ENCODE results near the gene CELF4.

CELF4 gene

DNA sequence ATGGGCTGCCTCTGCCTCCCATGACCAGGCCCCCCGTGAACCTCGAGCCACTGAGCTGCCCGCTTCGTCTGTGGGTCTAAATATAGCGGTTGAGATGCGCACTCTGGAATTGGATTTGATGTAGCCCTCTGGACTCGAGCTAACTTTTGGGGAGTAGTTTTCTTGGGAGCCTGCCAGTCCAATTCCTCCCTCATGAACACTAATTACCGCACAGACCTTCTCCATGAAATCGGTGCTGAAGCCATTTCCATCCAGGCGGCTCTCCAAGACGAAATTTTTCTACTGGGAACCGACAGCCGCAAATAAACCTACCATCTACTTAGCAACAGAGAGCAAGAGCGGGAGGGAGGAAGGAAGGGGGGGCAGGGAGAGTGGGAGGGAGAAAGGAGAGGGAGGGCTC lies 63.6 kb downstream of the CELF4 start:
- no peak for DNase-seq (ENCODE audit: low read depth, low spot score)
- H3K27ac ChIP-seq: no peak overlapping the region

DNA sequence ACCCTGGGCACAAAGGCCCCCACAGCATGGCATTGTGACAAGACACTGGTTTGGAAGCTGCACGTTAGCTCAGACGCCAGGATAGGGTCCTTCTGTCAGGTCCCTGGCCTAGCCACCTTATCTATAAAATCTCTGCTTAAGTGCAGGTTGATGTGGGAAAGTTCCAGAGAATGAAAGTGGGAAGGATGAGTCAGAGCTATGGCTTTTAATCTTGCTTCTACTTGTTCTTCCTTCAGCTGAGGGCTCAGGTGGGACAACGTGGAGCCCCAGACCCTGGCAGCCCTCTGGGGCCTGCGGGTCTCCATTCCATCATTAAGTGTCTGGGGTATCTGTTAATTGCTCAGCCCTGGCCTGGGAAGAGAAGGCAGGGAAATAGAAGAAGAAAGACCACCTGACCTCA lies 64.5 kb downstream of the CELF4 start:
- H3K27ac ChIP-seq: no peak overlapping the region
- no peak for DNase-seq (ENCODE audit: low read depth, low spot score)

DNA sequence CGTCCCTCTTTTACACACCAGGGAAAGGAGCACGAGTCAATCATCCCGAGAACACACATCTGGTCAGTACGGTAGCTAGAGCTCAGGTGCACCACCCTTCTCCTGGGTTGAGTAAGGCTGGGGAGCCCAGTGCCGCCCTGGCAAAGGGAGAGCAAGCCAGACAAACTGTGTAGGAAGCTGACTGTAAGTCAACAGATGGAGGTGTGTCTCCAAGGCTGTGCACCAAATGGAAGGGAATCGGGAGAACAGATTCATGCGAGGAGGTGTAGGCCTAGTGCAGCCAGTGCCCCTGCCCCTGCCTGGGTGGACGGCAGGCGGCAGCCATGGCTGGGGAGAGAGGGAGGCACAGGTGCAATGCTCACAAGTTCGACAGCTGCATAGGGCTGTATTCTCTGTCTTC lies 65.7 kb downstream of the CELF4 start:
- no peak for DNase-seq (ENCODE audit: low read depth, low spot score)

DNA sequence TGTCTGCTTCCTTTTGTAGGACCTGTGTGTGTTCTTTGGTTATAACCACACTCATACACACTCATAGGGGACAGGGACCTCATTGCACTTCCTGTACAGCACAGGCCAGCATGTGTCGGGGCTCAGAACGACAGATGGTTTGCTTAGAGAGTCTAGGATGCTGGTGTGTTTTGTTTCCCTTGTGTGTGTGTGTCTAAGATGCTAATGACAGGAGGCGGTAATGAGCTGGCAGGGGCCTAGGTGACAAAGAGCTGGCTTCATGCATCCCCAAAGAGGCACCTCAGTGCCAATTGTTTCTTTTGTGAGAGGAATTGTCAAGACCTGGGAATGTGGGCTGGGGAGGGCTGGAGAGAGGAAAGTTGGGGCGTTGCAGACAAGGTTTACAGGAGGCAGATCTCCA lies 66.6 kb downstream of the CELF4 start:
- H3K27ac ChIP-seq: no peak overlapping the region
- no peak for DNase-seq (ENCODE audit: low read depth, low spot score)

More for the DNA sequence above, 65.7 kb downstream of the CELF4 start:
- H3K27ac ChIP-seq: no peak overlapping the region

DNA sequence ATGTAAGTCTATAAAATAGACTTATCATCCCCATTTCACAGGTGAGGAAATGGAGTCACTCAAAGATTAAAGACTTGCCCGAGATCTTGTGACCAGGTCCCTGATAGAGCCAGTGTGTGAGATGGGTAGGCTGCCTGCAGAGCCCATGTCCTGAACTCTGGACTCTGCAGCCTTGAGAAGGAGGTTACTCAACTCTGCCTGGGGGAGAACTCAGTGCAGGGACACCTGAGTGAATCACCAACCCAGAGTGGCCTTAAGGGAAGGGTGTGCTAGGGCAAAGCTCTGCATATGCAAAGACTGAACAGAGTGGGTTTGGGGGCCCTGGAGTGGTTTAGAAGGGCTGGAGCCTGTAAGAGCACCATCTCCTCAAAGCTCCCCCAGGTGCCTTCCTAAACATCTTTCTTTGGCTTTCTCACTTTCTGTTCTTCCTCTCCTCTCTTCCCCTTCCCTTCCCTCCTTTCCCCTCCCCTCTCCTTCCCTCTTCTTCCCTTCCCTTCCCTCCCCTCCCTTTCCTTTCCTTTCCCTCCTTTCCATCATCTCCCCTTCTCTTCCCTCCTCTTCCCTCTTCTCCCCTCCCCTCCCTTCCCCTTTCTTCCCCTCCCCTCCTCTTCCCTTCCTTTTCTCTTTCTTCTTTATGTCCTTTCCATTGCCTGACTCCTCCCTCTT lies 67.6 kb downstream of the CELF4 start:
- no peak for DNase-seq (ENCODE audit: low read depth, low spot score)
- H3K27ac ChIP-seq: no peak overlapping the region

DNA sequence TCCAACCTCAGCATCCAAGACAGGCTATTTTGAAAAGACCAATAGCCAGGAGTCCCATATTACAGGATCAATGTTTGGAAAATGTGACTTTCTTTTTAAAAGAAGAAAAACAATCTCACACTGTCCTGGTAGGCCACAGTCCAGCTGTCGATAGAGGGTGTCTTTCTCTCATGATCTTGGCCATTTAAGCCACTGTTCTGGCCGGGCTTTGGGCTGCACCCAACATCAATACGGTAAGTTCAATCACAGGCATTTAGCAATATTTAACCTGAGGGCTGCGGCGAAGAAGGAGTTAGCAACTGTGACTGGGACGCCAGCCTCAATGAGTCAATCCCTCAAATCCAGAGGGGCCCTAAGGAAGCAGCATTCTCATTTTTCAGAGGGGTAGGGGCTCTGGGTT lies 69.0 kb downstream of the CELF4 start:
- H3K27ac ChIP-seq: no peak overlapping the region
- no peak for DNase-seq (ENCODE audit: low read depth, low spot score)

DNA sequence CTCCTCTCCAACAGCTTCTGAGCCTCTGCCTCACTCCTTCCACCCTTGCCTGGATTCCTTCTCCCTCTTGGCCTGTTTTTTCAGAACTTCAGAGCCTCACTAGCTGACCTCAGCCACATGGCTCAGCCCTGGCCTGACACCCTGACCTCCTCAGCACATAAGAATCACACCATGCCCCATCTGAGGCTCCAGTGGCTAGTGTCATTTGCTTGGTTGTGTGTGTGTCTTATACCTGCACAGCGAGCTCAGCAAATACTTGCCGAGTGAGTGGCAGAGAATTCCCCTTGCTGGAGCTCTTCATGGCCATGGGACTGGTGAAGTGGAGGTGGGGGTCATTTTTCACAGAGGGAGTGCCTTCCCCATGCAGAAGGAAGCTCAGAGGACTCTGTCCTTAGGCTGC lies 70.2 kb downstream of the CELF4 start:
- H3K27ac ChIP-seq: no peak overlapping the region
- DNase-seq (ENCODE audit: low read depth, low spot score): no peak

DNA sequence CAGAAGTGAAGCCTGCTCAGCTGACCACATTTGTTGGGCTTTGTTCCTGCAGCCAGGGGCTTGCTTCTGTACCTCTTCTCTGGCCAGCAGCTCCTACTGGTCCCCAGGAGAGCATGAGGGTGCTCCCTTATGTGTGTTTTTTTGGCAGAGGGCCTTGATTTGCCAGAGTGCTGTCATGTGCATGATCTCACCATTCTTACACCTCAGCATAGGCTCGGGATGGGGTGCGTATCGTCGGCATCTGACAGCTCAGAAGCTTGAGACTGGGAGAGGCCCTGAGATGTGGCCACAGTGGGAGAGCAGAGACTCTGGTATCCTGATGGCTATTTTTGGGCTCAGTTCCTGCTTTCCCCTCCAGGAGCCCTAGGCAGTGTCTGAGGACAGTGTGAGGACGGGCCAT lies 71.2 kb downstream of the CELF4 start:
- DNase-seq (ENCODE audit: low read depth, low spot score): no peak

DNA sequence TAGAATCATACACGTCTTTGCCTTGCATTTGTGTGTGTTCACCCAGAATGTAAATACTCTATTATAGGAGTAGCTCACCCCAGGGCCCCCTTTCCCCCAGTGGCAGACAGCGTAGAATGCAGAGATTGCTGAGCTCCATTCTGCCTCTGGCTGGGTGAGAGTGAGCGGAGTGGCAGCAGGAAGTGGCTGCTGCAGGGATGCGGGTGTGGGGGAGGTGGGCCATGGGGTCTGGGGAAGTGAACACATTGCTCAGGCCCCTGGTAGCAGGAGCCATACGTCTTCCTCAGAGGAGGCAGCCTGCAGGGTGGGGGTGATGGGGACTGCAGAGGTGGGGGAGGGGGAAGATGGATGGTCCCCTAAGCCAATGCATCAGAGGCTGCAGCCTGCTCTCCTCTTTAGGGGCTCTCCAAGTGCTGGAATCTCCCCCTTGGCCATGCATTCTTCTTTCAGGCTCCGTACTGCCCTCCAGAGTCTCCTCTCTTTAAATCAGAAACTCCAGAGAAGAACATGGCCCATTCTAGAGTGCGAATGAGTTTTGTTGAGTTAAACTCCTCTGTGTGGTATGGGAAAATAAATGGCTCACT lies 72.2 kb downstream of the CELF4 start:
- no peak overlapping the region for H3K27ac ChIP-seq
- no peak for DNase-seq (ENCODE audit: low read depth, low spot score)

More for the DNA sequence above, 71.2 kb downstream of the CELF4 start:
- H3K27ac ChIP-seq: no peak overlapping the region

DNA sequence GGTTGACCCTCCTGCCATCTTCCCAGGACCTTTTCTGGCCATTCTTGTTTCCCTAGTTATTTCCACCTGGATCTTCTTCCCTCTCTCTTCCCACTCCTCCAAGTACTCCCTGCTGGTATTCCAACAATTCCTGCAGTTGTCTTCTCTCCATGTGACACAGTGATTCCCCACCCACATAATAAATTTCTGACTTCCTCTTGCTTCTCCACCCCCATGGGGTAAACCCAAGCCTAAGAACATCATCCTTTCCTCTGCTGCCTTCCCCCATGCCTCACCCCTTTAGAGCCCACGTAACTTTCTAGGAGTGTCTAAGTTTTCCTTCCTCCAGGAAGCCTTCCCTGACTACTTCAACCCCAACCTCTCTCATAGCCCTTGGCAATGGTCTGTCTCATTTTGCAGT lies 72.6 kb downstream of the CELF4 start:
- DNase-seq (ENCODE audit: low read depth, low spot score): no peak

DNA sequence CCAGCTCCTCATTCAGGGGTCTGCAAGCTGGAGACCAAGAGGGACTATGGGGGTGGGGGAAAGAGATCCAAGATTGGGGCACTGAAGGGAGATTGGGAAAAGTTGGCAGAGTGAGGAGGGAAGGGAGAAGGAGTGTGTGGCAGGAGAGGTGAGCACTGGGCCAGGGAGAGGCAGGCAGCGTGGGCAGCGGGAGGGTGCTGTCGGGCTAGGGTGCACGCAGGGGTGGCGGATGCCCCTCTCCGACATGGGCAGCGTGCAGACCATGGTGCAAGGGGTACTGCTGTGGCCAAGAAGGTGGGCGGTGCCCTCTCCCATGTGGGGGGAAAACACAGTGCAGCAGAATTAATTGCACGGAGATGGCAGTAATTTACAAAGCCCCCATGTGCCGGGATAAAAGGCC lies 74.1 kb downstream of the CELF4 start:
- no peak for DNase-seq (ENCODE audit: low read depth, low spot score)
- no peak overlapping the region for H3K27ac ChIP-seq

More for the DNA sequence above, 72.6 kb downstream of the CELF4 start:
- H3K27ac ChIP-seq: no peak overlapping the region

DNA sequence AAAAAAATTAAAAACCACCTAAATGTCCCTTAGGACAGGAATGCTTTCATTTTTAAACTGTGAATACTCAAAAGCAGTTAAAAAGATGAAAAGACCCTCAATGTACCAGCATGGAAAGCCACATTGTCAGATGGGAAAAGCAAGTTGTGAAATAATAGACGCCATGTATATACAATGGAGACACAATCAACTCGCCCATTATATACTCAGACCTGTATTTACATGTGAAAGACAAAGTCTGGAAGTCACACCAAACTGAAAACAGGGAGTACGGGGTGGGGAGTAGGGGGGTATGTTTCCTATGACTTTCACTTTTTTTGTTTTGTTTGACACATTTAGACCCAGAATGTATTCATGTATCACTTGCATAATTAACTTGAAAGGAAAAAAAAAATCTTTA lies 75.6 kb downstream of the CELF4 start:
- no peak overlapping the region for H3K27ac ChIP-seq
- DNase-seq (ENCODE audit: low read depth, low spot score): no peak

DNA sequence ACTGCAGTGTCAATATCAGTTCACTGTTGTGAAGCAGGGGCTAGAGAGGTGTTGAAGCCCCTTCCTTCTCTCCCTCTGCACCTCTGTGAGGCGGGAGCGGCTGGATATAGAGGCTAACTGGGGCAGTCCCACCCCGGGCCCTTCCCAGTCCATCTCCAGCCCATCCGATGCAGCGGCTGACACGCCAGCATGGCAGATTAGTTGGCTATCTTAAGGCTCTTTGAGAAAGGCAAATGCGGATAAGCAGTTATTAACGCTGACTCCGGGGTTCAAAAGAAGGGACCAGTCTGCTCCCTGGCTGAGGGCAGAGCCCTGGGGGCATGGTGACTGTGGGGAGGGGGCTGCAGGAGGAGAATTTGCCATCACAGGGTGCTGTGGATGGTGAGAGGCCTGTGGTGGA lies 76.6 kb downstream of the CELF4 start:
- no peak for DNase-seq (ENCODE audit: low read depth, low spot score)
- H3K27ac ChIP-seq: no peak overlapping the region

DNA sequence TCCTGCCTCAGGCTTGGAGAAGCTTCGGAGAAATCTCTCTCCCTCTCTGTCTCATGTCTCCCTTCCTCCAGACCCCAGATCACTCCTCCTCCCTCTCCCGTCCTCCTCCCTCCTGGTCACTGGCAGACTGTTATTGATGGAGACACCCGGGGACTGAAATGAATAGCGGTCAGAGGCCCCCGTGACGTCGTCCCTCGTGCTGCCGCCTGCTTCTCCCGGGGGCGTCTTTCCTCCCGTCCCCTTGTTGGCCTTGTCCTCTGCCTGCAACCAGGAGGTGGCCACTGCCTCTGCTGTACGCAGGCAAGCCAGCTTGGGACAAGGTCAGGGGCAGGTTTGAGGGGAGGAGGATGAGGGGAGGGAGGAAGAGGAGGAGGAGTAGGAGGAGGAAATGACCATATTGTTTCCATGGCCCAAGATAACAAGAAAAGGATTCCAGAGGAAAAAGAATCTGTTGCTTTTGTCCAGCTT lies 78.2 kb downstream of the CELF4 start:
- no peak for DNase-seq (ENCODE audit: low read depth, low spot score)

DNA sequence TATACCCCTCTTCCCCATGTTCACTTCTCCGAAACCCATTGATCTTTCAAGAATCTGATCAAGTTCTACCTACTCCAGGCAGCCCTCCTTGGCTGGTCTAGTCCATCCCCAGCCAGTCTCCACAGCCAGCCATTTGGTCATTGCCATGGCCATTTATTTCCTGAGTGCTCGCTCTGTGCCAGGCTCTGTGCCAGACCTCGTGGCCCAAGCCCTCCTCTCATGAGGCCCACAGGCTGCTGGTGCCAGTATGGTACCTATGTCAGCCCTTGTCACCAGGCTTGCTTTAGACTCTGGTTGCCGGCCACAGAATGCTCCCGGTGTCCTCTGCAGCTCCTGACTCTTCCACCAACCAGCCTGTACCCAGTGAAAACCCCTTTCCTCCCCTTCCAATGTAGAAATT lies 78.8 kb downstream of the CELF4 start:
- no peak for DNase-seq (ENCODE audit: low read depth, low spot score)
- no peak overlapping the region for H3K27ac ChIP-seq

More for the DNA sequence above, 78.2 kb downstream of the CELF4 start:
- H3K27ac ChIP-seq: no peak overlapping the region

DNA sequence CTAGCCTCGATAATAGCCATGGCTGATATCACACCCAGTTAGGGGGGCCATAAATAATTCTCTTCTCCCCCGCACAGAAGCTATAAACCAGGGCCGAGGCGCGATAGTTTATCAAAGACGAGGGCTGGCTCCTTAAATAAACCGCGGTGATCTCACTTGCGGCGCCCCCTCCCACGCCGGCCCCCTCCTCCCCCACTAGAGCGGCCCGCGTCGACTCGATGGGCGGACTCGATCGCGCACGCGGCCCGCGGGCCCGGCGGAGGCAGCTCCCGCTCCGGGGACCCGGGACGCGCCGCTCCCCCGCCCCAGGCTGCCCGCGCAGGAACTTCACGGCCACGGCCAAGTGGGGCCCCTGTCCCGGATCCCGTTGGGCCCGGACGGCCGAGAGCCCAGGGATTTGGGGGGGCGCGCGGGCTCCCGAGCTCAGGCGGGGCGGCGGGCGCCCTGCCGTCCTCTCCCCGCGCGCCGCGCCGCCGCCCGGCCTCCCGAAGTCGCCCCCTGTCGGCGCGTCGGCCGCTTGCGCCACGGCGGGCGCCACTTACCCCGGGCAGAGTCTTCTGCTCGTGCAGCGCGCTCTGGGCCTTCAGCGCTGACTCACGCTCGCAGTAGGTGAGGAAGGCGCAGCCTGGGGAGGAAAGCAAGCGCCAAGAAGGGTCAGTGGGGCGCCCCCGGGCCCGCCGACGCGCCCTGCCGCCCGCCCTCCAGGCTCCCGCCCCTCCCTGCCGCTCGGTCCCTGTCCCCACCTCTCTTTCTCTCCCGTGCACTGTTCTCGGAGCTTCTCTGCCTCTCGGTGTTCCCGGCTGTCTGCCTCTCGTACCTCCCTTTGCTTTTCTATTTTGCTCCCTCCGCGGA lies 80.4 kb downstream of the CELF4 start:
- no peak for DNase-seq (ENCODE audit: low read depth, low spot score)

DNA sequence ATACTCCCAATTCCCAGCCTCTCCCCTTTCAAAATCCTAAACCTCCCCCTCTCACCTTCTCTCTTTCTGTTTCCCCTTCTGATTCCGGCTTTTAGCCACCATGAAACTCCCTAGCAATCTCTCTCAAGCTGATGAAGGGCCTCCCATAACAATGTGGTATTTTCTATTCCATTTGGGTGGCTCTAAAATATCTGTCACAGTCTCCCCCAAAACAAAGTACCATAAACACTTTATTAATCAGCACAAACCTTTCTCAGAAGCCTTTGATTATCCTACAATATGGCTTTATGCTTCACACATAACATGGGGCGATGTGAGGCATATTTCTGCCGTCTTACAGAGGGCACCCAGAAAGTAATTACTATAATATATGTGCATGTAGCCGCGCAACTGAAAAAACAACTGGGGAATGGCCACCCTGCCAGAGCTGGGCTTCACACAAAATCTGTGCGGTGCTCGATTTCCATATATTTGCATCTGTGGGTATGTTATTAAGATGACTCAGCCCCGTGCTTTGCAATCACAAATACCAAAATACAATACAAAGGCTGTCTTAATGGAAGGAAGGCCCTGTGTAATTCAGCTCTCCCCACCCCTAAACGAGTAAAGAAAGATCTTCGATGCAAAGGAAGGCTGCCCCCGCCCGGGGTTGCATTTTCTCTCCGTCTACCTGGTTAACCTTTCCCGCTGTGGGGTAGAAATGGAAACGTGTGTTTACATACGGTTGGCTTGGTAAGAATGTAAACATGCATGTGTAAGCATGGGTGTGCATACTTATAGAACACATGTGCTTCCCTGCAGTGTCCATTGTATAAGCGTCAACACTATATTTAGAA lies 81.4 kb downstream of the CELF4 start:
- H3K27ac ChIP-seq: no peak overlapping the region

More for the DNA sequence above, 80.4 kb downstream of the CELF4 start:
- no peak overlapping the region for H3K27ac ChIP-seq

DNA sequence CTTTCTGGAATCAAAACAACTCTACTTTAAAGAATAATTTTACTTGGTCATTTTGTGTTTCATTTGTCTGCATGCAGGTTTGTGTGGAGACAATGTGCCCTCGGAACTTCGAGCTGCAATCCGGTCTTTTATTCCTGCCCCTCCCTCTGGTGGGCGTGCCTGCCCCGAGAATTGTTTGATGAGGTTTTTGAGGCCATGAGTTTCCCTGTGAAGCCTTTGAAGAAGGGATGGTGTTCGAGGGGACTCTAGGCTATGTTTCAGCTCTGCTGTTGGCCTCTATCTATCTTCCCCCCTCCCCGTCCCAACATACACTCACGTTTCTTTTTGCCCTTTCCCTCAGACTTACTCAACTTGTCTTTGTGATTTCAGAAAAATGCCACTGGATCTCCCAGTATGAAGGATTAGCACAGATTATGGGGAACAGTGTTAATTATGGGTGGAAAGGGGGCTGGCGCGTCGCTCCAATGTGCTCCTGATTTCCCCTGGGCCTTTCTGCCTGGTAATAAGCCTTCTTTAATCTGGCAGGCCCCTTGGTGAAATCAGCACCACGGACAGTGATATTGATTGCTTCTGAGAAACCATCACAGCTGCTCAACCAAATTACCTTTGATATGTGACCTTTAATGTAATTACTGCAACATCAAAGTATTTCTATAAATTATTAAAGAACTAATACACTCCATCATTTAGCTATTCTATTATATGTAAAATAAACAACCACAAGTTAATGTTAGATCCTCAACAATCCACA lies 82.2 kb downstream of the CELF4 start:
- H3K27ac ChIP-seq: no peak overlapping the region
- no peak for DNase-seq (ENCODE audit: low read depth, low spot score)

More for the DNA sequence above, 81.4 kb downstream of the CELF4 start:
- DNase-seq (ENCODE audit: low read depth, low spot score): no peak

DNA sequence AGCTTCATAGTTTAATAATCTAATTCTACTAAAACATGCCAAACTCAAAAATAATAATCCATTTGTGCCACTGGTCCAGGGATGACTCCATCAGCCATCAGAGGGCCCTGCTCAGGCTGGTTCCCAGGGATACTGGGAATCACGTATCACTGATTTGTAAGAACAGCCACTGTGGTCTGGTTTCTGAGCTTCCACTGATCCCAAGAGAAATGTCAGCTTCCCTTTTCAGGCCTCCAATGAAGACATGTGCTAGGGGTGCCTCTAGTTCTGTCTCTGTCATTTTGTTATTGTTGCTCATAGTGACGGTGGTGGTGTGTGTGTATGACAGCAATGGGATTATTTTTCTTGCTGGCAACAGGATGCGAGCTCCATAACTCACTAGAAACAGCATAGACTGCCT lies 83.2 kb downstream of the CELF4 start:
- no peak overlapping the region for H3K27ac ChIP-seq
- DNase-seq (ENCODE audit: low read depth, low spot score): no peak

DNA sequence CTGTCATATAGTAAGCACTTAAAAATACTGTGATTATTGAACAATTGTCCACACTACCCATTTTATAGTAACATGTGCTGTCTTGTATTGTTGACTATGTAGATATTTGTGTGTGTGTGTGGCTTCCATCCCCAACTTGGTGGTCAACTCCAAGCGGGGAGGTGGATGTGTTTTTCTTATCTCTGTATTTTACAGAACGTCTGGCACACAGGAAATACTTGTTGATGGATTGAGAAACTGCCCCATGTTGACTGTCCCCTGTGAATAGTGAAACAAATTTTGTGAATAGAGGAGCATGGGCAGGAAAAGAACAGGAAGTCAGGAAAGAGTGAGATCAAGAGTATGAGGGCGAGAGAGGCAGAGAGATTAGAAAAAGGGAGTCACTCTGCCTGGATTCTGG lies 83.6 kb downstream of the CELF4 start:
- no peak overlapping the region for H3K27ac ChIP-seq
- no peak for DNase-seq (ENCODE audit: low read depth, low spot score)
